Kidney (tissue), 14 donors: ENCODE data around the gene EXOC2. TPM values are rescaled to one million over a fixed set of nuclear protein-coding genes. Genes with fewer than 3 reads are reported as not detected.

ENCODE experiments used
- DNase-seq, 5 donors: peaks; one replicate each; pipeline ENCODE4 v3.0.0-alpha.2; 2013 to 2020
- FAIRE-seq: peaks from 2 replicates; lab custom pipeline; 2012; peaks lifted over from hg19 to GRCh38; lab: Jason Lieb, UNC
- H3K27ac ChIP-seq, 2 donors: one replicate each; pipeline ENCODE4 v1.7.0; 2013; ENCODE audit warnings: low read depth in 2 of 2, low read length in 2 of 2, inconsistent platforms in 1 of 2
- H3K27me3 ChIP-seq: one replicate; pipeline ENCODE4 v1.7.1; 2013; ENCODE audit warnings: low read length, inconsistent platforms; ENCODE audit not compliant: control insufficient read depth, insufficient read depth
- H3K36me3 ChIP-seq, 3 donors: one replicate each; pipeline versions ENCODE4 v1.7.0 to v1.7.1; 2013; ENCODE audit warnings: low read length in 3 of 3, control low read depth in 1 of 3, inconsistent platforms in 1 of 3; ENCODE audit not compliant: insufficient read depth in 3 of 3, control insufficient read depth in 2 of 3
- H3K4me1 ChIP-seq, 3 donors: one replicate each; pipeline versions ENCODE4 v1.7.0 to v1.7.1; 2013; ENCODE audit warnings: low read length in 3 of 3, inconsistent platforms in 1 of 3, low read depth in 1 of 3; ENCODE audit not compliant: control insufficient read depth in 2 of 3, insufficient read depth in 2 of 3
- H3K4me3 ChIP-seq, 3 donors: one replicate each; pipeline versions ENCODE4 v1.7.0 to v1.8.1; 2013; ENCODE audit warnings: low read length in 3 of 3, control low read depth in 1 of 3, inconsistent platforms in 1 of 3
- H3K9ac ChIP-seq, 3 donors: one replicate each; pipeline versions ENCODE4 v1.7.0 to v1.7.1; 2013; ENCODE audit warnings: low read length in 3 of 3, control low read depth in 1 of 3, inconsistent platforms in 1 of 3
- H3K9me3 ChIP-seq, 3 donors: one replicate each; pipeline versions ENCODE4 v1.7.0 to v1.7.1; 2013; ENCODE audit warnings: low read length in 3 of 3, control low read depth in 1 of 3, inconsistent platforms in 1 of 3; ENCODE audit not compliant: control insufficient read depth in 2 of 3, insufficient read depth in 1 of 3
- intact Hi-C: fragments of 100-400 bp; cut with DNase I; formaldehyde crosslinking; loops from one replicate; pipeline ENCODE4 v1.11.1; 2022
- polyA plus RNA-seq: library from polyadenylated mRNA; stranded (reverse); fragments of 350-450 nt; fragmentation: Illumina TruSeq; extraction: RNeasy Lipid Tissue Mini Kit (QIAGEN cat#74804); gene quantifications from one replicate; pipeline ENCODE4 v1.2.3, GENCODE V29; 2014; ENCODE audit warnings: low read depth, low replicate concordance; ENCODE audit not compliant: insufficient read depth
- total RNA-seq: library from RNA; stranded (reverse); fragmentation: NEBNext Ultra II Directional; extraction: Animal tissue kit (Norgen Biotek cat#: 25700); gene quantifications from one replicate; pipeline ENCODE4 v1.2.1, GENCODE V29; 2021
- TF ChIP-seq, protein P1 (sequence below): IDR thresholded peaks from 3 replicates; pipeline ENCODE4 v1.5.1; 2012; ENCODE audit warnings: mild to moderate bottlenecking, moderate library complexity, borderline replicate concordance; ENCODE audit not compliant: insufficient read depth; ENCODE audit errors: extremely low read depth
- donor health status: control.
- donor health status: control.
- donor health status: control.
- donor health status: control.
- donor health status: control.
- donor health status: DM: yes; HTN: yes; CAD: no.
- donor health status: Normal renal cell carcinoma (clear cell type).

The EXOC2 gene
- total and polyA plus RNA-seq, 2 donors from 2014 or later: 8.6 to 21.7 TPM

GRCh38 chr6:708237-708598, 15.3 kb upstream of the EXOC2 start:
- FAIRE-seq: no peak
- Histone ChIP-seq H3K9ac (no peak overlapping the region), H3K36me3 (no peaks in the 10 kb centered on the region), H3K4me1 (no peaks in the 10 kb centered on the region), H3K9me3 (peaks cover 0 to 2% (median 0%) of the 10 kb centered on the region in 3 donors), H3K27ac (no peak overlapping the region), H3K27me3 (peaks cover 41% of the 10 kb centered on the region), H3K4me3 (no peak overlapping the region)
- DNase-seq: no peak
- intact Hi-C loops: no loop called here
- TF ChIP-seq, protein P1, sequence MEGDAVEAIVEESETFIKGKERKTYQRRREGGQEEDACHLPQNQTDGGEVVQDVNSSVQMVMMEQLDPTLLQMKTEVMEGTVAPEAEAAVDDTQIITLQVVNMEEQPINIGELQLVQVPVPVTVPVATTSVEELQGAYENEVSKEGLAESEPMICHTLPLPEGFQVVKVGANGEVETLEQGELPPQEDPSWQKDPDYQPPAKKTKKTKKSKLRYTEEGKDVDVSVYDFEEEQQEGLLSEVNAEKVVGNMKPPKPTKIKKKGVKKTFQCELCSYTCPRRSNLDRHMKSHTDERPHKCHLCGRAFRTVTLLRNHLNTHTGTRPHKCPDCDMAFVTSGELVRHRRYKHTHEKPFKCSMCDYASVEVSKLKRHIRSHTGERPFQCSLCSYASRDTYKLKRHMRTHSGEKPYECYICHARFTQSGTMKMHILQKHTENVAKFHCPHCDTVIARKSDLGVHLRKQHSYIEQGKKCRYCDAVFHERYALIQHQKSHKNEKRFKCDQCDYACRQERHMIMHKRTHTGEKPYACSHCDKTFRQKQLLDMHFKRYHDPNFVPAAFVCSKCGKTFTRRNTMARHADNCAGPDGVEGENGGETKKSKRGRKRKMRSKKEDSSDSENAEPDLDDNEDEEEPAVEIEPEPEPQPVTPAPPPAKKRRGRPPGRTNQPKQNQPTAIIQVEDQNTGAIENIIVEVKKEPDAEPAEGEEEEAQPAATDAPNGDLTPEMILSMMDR: no peak

DNA sequence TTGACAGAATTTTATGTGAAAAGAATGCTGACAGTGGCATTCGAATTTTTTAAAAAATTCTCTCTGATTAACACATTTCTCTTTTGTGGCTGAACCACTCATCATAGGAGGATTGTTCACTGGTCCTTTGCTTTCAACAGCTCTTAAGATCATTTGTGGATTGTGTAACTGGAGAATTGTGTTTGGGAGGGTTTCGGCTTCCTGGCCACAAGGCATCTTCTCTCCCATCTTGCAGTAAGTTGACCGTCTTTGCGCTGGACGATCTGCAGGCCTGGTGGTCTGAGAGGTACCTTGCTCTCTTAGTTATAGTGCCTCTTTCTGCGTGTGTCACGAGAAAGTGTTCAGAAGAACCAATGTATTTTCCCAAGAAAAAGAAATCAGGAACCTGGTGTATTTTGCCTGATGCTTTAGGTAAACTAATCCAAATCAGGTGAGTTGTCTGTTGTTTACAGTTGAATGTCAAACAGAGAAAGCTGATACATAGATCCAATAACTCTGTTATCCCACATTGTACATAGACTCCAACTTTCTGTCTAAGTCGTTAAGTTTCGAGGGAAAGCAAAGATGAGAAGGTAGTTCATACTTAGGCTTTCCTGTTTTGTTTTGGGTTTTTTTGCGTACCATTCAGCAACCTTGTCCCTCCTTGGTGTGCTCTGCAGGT, 14.8 kb upstream of the EXOC2 start:
- no peak for FAIRE-seq
- intact Hi-C loops: no loop called here
- Histone ChIP-seq H3K4me1 (no peaks in the 10 kb centered on the region), H3K4me3 (no peak overlapping the region), H3K36me3 (no peaks in the 10 kb centered on the region), H3K27me3 (peaks cover 41% of the 10 kb centered on the region), H3K9ac (no peak overlapping the region), H3K27ac (no peak overlapping the region), H3K9me3 (peaks cover 0 to 2% (median 0%) of the 10 kb centered on the region in 3 donors)
- DNase-seq: no peak
- TF ChIP-seq, protein P1: no peak

DNA sequence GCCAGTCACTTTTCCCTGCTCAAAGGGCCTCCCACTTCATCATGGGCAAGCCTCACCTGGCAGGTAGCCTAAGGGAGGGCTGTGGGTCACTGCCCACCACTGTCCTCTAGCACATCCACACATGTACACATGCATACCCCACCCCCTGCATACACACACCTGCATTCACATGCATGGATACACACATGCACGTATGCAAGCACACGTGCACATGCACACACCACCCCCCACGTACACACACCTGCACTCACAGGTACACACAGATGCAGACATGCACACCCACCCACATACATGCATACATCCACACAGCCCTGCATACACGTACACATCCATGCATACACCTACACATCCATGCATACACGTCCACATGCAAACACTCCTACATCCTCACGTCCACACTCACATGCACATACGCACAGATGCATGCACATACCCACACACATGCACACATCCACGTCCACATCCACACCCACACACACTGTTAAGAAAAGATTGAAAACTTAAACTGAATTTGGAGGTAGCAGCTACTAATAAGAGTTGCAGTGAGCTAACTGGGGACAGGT, 14.0 kb upstream of the EXOC2 start:
- TF ChIP-seq, protein P1: no peak
- no peak overlapping the region for H3K27ac ChIP-seq
- peaks cover 0 to 2% (median 0%) of the 10 kb centered on the region in 3 donors for H3K9me3 ChIP-seq
- intact Hi-C loops: no loop called here
- H3K27me3 ChIP-seq: peaks cover 40% of the 10 kb centered on the region
- no peaks in the 10 kb centered on the region for H3K36me3 ChIP-seq
- FAIRE-seq (no peak), DNase-seq (no peak)
- no peak overlapping the region for H3K9ac ChIP-seq
- no peak overlapping the region for H3K4me3 ChIP-seq
- no peaks in the 10 kb centered on the region for H3K4me1 ChIP-seq

- Histone ChIP-seq H3K27ac (no peak overlapping the region), H3K36me3 (no peaks in the 10 kb centered on the region), H3K9ac (no peak overlapping the region), H3K9me3 (peaks cover 0 to 2% (median 0%) of the 10 kb centered on the region in 3 donors), H3K4me1 (no peaks in the 10 kb centered on the region), H3K4me3 (no peak overlapping the region), H3K27me3 (peaks cover 33% of the 10 kb centered on the region)
- no peak for FAIRE-seq
- DNase-seq: no peak
- TF ChIP-seq, protein P1: no peak
- intact Hi-C loops: no loop called here
These were observed 13.2 kb upstream of the EXOC2 start for GRCh38 chr6:706146-706545.
